ENCODE data around the gene GID8. TPM values are rescaled to one million over a fixed set of nuclear protein-coding genes. Genes with fewer than 3 reads are reported as not detected.

GID8 gene
- total and polyA plus RNA-seq, 9 of the 15 experiments (the other 6 are each of a cell fraction or from before 2014, with no cell fraction given), result 7.5 to 31.6 (median 22.2) TPM

GRCh38 chr20:62900052-62900691, 37.8 kb upstream of the GID8 start (continued):
- TF ChIP-seq PHB (CRISPR knock-in tag; IDR thresholded peaks at IDR 0.05) (no peak), KDM5B (IDR thresholded peaks at IDR 0.05; ENCODE audit: insufficient replicate concordance, low read depth, low read length) (peak; percentile 42), EP400 (IDR thresholded peaks at IDR 0.05) (no peak), HCFC1 (IDR thresholded peaks at IDR 0.05; ENCODE audit: low read depth, low read length) (no peak), DDX20 (tag; IDR thresholded peaks at IDR 0.05; ENCODE audit: low read depth) (no peak), DIDO1 (tag; IDR thresholded peaks at IDR 0.05; ENCODE audit: low read depth) (no peak), BDP1 (IDR thresholded peaks at IDR 0.05; ENCODE audit: insufficient read depth, insufficient read length) (no peak), CHD4 (IDR thresholded peaks at IDR 0.05; ENCODE audit: insufficient read depth, insufficient replicate concordance, low read depth, low read length, poor library complexity, severe bottlenecking) (no peak), ZEB2 (IDR thresholded peaks at IDR 0.05) (no peak), RBM17 (IDR thresholded peaks at IDR 0.05; ENCODE audit: borderline replicate concordance, low read depth, low read length) (no peak), ZNF408 (CRISPR knock-in tag; IDR thresholded peaks at IDR 0.05; ENCODE audit: low read depth) (no peak), FOXM1 (IDR thresholded peaks at IDR 0.05; ENCODE audit: low read depth) (no peak), FOXM1 (CRISPR knock-in tag; IDR thresholded peaks at IDR 0.05; ENCODE audit: low read depth) (no peak), MTA3 (IDR thresholded peaks at IDR 0.05; ENCODE audit: borderline replicate concordance) (no peak), HDGF (IDR thresholded peaks at IDR 0.05) (0 out of 2 replicates have a peak, but pooled peaks have one; percentile 31), PATZ1 (CRISPR knock-in tag; IDR thresholded peaks at IDR 0.05; ENCODE audit: borderline replicate concordance) (no peak), ZNF695 (CRISPR knock-in tag; IDR thresholded peaks at IDR 0.05) (no peak), ZNF146 (CRISPR knock-in tag; IDR thresholded peaks at IDR 0.05; ENCODE audit: unreplicated experiment) (no peak), KLF13 (tag; IDR thresholded peaks at IDR 0.05; ENCODE audit: borderline replicate concordance, low read depth) (no peak), TRIM25 (IDR thresholded peaks at IDR 0.05; ENCODE audit: borderline replicate concordance) (no peak), COPS2 (conservative IDR thresholded peaks at IDR 0.05) (no peak), MTF1 (CRISPR knock-in tag; IDR thresholded peaks at IDR 0.05; ENCODE audit: borderline replicate concordance) (no peak), SIRT6 (IDR thresholded peaks at IDR 0.05; ENCODE audit: low read depth, low read length) (no peak), NBN (IDR thresholded peaks at IDR 0.05; ENCODE audit: low read depth) (no peak), MEF2D (tag; conservative IDR thresholded peaks at IDR 0.05; ENCODE audit: low read depth) (no peak), SAFB (IDR thresholded peaks at IDR 0.05; ENCODE audit: borderline replicate concordance, low read depth, low read length) (no peak), ILF3 (IDR thresholded peaks at IDR 0.05; ENCODE audit: borderline replicate concordance) (no peak), POLR2G (IDR thresholded peaks at IDR 0.05; ENCODE audit: low read depth, low read length) (peak; percentile 85)
